ENCODE data around the gene LRRC26. TPM values are rescaled to one million over a fixed set of nuclear protein-coding genes. Genes with fewer than 3 reads are reported as not detected.

LRRC26 gene
- polyA plus RNA-seq, 1 experiment, result not detected

- peaks cover 44% of the 10 kb centered on the region for H3K27me3 ChIP-seq (ENCODE audit: control insufficient read depth, insufficient read depth, low read length)
Observed at GRCh38 chr9:137159105-137160053, 10.5 kb downstream of the LRRC26 start.

GRCh38 chr9:137158625-137159024 lies 11.2 kb downstream of the LRRC26 start:
- Histone ChIP-seq H3K4me3 (ENCODE audit: low read depth, low read length) (no peak overlapping the region), H3K27me3 (ENCODE audit: control insufficient read depth, insufficient read depth, low read length) (peaks cover 37% of the 10 kb centered on the region), H3K9me3 (ENCODE audit: control insufficient read depth, insufficient read depth, low read length) (no peaks in the 10 kb centered on the region; the same call in 1 of the 2 replicates), H3K27ac (ENCODE audit: low read depth, low read length) (no peak overlapping the region)
- CTCF ChIA-PET, result no interaction called here
- POLR2A ChIA-PET, result no interaction called here
- no peak for TF ChIP-seq CTCF (IDR thresholded peaks at IDR 0.05; ENCODE audit: low read depth, low read length)
- DNase-seq (ENCODE audit: low read depth, low spot score), result no peak

More at GRCh38 chr9:137159105-137160053, 10.5 kb downstream of the LRRC26 start:
- Histone ChIP-seq H3K27ac (ENCODE audit: low read depth, low read length) (no peak overlapping the region), H3K4me3 (ENCODE audit: low read depth, low read length) (no peak overlapping the region), H3K9me3 (ENCODE audit: control insufficient read depth, insufficient read depth, low read length) (peaks cover 2% of the 10 kb centered on the region; the same call in 1 of the 2 replicates)
- CTCF ChIA-PET, result no interaction called here
- TF ChIP-seq CTCF (IDR thresholded peaks at IDR 0.05; ENCODE audit: low read depth, low read length), result no peak
- POLR2A ChIA-PET, result interaction anchor here (0.6 kb wide), 1 partner anchor 92 kb away, joined by 8 read pairs; no protein-coding TSS in a partner anchor
- no peak for DNase-seq (ENCODE audit: low read depth, low spot score)

- POLR2A ChIA-PET, result interaction anchor here (1.2 to 1.6 kb wide), 3 partner anchors 17 to 83 kb away, joined by 5 to 9 read pairs (median 7); partner anchors contain the start of genes ANAPC2, SSNA1 and TUBB4B
- CTCF ChIA-PET, result no interaction called here
- no peak overlapping the region for H3K4me3 ChIP-seq (ENCODE audit: low read depth, low read length)
- H3K27me3 ChIP-seq (ENCODE audit: control insufficient read depth, insufficient read depth, low read length), result peaks cover 33% of the 10 kb centered on the region
- H3K9me3 ChIP-seq (ENCODE audit: control insufficient read depth, insufficient read depth, low read length), result no peaks in the 10 kb centered on the region; the same call in 1 of the 2 replicates
- no peak for TF ChIP-seq CTCF (IDR thresholded peaks at IDR 0.05; ENCODE audit: low read depth, low read length)
- DNase-seq (ENCODE audit: low read depth, low spot score), result no peak
- no peak overlapping the region for H3K27ac ChIP-seq (ENCODE audit: low read depth, low read length)
Observed at GRCh38 chr9:137157618-137158415, 12.0 kb downstream of the LRRC26 start.

- CTCF ChIA-PET, result interaction anchor here (0.6 to 0.7 kb wide), 2 partner anchors 72 to 665 kb away, joined by 3 read pairs; no protein-coding TSS in a partner anchor
- POLR2A ChIA-PET, result interaction anchor here (0.7 to 1.6 kb wide), 5 partner anchors 18 to 320 kb away, joined by 3 to 9 read pairs (median 5); partner anchors contain the start of genes ANAPC2, SSNA1 and TUBB4B
Observed at GRCh38 chr9:137156567-137157375, 13.1 kb downstream of the LRRC26 start.

More at GRCh38 chr9:137156567-137157375, 13.1 kb downstream of the LRRC26 start:
- no peak for DNase-seq (ENCODE audit: low read depth, low spot score)
- Histone ChIP-seq H3K27ac (ENCODE audit: low read depth, low read length) (no peak overlapping the region), H3K27me3 (ENCODE audit: control insufficient read depth, insufficient read depth, low read length) (peaks cover 27% of the 10 kb centered on the region), H3K9me3 (ENCODE audit: control insufficient read depth, insufficient read depth, low read length) (peaks cover 3% of the 10 kb centered on the region; the same call in 1 of the 2 replicates), H3K4me3 (ENCODE audit: low read depth, low read length) (peak overlapping the region; percentile 48)
- TF ChIP-seq CTCF (IDR thresholded peaks at IDR 0.05; ENCODE audit: low read depth, low read length), result no peak
